Activated naive CD4-positive, alpha-beta T cell (primary cell): ENCODE measurements around the gene SDK2.

Experiments used
- DNase-seq, 4 experiments: peaks; one replicate each; lab custom pipeline; 2025; lab: John Stamatoyannopoulos, UW

SDK2 gene

GRCh38 chr17:73390221-73390620 lies 254.0 kb downstream of the SDK2 start:
- no peak for DNase-seq

- no peak for DNase-seq
These were observed 254.8 kb downstream of the SDK2 start for GRCh38 chr17:73389411-73389810.

- no peak for DNase-seq
These were observed 255.7 kb downstream of the SDK2 start for GRCh38 chr17:73388578-73388905.

- DNase-seq, result no peak
These were observed 256.3 kb downstream of the SDK2 start for GRCh38 chr17:73387746-73388577.

GRCh38 chr17:73386561-73386960 lies 257.7 kb downstream of the SDK2 start:
- no peak for DNase-seq

- no peak for DNase-seq
These were observed 259.3 kb downstream of the SDK2 start for GRCh38 chr17:73384926-73385325.

- no peak for DNase-seq
These were observed 263.7 kb downstream of the SDK2 start for GRCh38 chr17:73380439-73381106.

GRCh38 chr17:73379826-73380225 lies 264.4 kb downstream of the SDK2 start:
- no peak for DNase-seq

- DNase-seq, result no peak
These were observed 265.2 kb downstream of the SDK2 start for GRCh38 chr17:73378974-73379470.

- DNase-seq, result no peak
These were observed 267.6 kb downstream of the SDK2 start for GRCh38 chr17:73376636-73377035.

- DNase-seq, result no peak
These were observed 268.1 kb downstream of the SDK2 start for GRCh38 chr17:73376152-73376551.

GRCh38 chr17:73371836-73372235 lies 272.4 kb downstream of the SDK2 start:
- DNase-seq, result no peak

- DNase-seq, result no peak
These were observed 273.0 kb downstream of the SDK2 start for GRCh38 chr17:73371285-73371684.

- peak; percentile 72 to 78 (median 74) for DNase-seq
These were observed 274.3 kb downstream of the SDK2 start for GRCh38 chr17:73369817-73370490.

- no peak for DNase-seq
These were observed 275.1 kb downstream of the SDK2 start for GRCh38 chr17:73369111-73369521.

GRCh38 chr17:73368085-73368631 lies 276.1 kb downstream of the SDK2 start:
- no peak for DNase-seq

- DNase-seq, result no peak
These were observed 278.2 kb downstream of the SDK2 start for GRCh38 chr17:73365906-73366623.

- DNase-seq, result no peak
These were observed 278.9 kb downstream of the SDK2 start for GRCh38 chr17:73365301-73365874.

GRCh38 chr17:73364155-73364522 lies 280.1 kb downstream of the SDK2 start:
- no peak for DNase-seq

GRCh38 chr17:73363442-73364154 lies 280.6 kb downstream of the SDK2 start:
- no peak for DNase-seq

- DNase-seq, result no peak
These were observed 281.5 kb downstream of the SDK2 start for GRCh38 chr17:73362697-73363096.
